K562 (cell line): ENCODE results near the gene ELOVL1. TPM values are rescaled to one million over a fixed set of nuclear protein-coding genes. Genes with fewer than 3 reads are reported as not detected.

ENCODE experiments used
- ATAC-seq: fragments of 200-7000 bp; cut with Tn5 transposase; 3 replicates; pipeline ENCODE4 v1.9.1; 2020; ENCODE audit warnings: moderate library complexity
- BruUV-seq: library from RNA; stranded (reverse); fragments of 400-500 nt; replicated peaks from 2 replicates; lab custom pipeline; 2021; lab: Mats Ljungman, UMichigan
- CTCF ChIA-PET: fragments of 300-600 bp; formaldehyde crosslinking; extraction: SDS; loops from one replicate; lab custom pipeline; 2021; ENCODE audit warnings: low intra/inter-chr PET ratio; lab: Yijun Ruan, JAX
- POLR2A ChIA-PET: fragments of 300-600, 350-650 bp; sonication (Branson Sonifier 250); formaldehyde crosslinking; extraction: SDS; loops from one replicate; lab custom pipeline; 2021; ENCODE audit warnings: antibody characterized with exemption, inconsistent platforms; lab: Yijun Ruan, JAX
- DNase-seq, 4 experiments: peaks; one replicate each; pipeline versions ENCODE4 v3.0.0 to v3.0.0-alpha.2; 2011 to 2018; ENCODE audit warnings: low spot score in 3 of 4, mixed read lengths in 3 of 4; ENCODE audit errors: extremely low read depth in 1 of 4
- FAIRE-seq: peaks from 2 replicates; lab custom pipeline; 2011; peaks lifted over from hg19 to GRCh38; lab: Jason Lieb, UNC
- H2AFZ ChIP-seq: 2 replicates; pipeline ENCODE4 v1.6.0; 2011; ENCODE audit warnings: low read depth, low read length, control low read depth, inconsistent platforms
- H3K27ac ChIP-seq: fragments of 200-600 bp; 3 replicates; pipeline ENCODE4 v1.8.0; 2011; ENCODE audit warnings: low read depth, mild to moderate bottlenecking, control low read depth, inconsistent platforms, low read length, moderate library complexity, mixed read lengths; ENCODE audit errors: extremely low read depth
- H3K27me3 ChIP-seq, 2 experiments: fragments of 300-600 bp in 1 of 2; 2 replicates in 1 of 2; 3 replicates in 1 of 2; pipeline versions ENCODE4 v1.6.0 to v1.8.0; 2011; ENCODE audit warnings: inconsistent platforms in 2 of 2, low read length in 2 of 2, mild to moderate bottlenecking in 1 of 2, mixed read lengths in 1 of 2, moderate library complexity in 1 of 2; ENCODE audit not compliant: control insufficient read depth in 2 of 2, insufficient read depth in 2 of 2
- H3K36me3 ChIP-seq: fragments of 300-600 bp; 3 replicates; pipeline ENCODE4 v1.8.0; 2011; ENCODE audit warnings: mild to moderate bottlenecking, low read length, inconsistent platforms; ENCODE audit not compliant: control insufficient read depth, insufficient read depth
- H3K4me1 ChIP-seq, 2 experiments: fragments of 200-600 bp in 1 of 2; replicated peaks in 1 of 2; 2 replicates in 1 of 2; 3 replicates in 1 of 2; pipeline versions ENCODE4 v1.5.1 to v1.8.0; 2011; ENCODE audit warnings: inconsistent platforms in 2 of 2, low read length in 2 of 2, mild to moderate bottlenecking in 1 of 2, mixed read lengths in 1 of 2, moderate library complexity in 1 of 2; ENCODE audit not compliant: control insufficient read depth in 2 of 2, insufficient read depth in 2 of 2
- H3K4me2 ChIP-seq: 2 replicates; pipeline ENCODE4 v1.6.1; 2011; ENCODE audit warnings: low read length, control low read depth, inconsistent platforms, mixed read lengths; ENCODE audit not compliant: insufficient read depth
- H3K4me3 ChIP-seq: fragments of 200-600 bp; sonication (generic), shearing (Covaris generic); 2 replicates; pipeline ENCODE4 v1.5.1; 2016; ENCODE audit warnings: control low read depth, inconsistent platforms
- H3K79me2 ChIP-seq: fragments of 200-600 bp; 3 replicates; pipeline ENCODE4 v1.8.0; 2011; ENCODE audit warnings: low read length, inconsistent platforms; ENCODE audit not compliant: control insufficient read depth, insufficient read depth
- H3K9ac ChIP-seq, 2 experiments: 2 replicates each; pipeline versions ENCODE4 v1.6.0 to v1.6.1; 2011; ENCODE audit warnings: low read depth in 2 of 2, low read length in 2 of 2, control low read depth in 1 of 2, inconsistent platforms in 1 of 2, mild to moderate bottlenecking in 1 of 2, mixed read lengths in 1 of 2; ENCODE audit not compliant: insufficient read depth in 1 of 2
- H3K9me1 ChIP-seq: one replicate; pipeline ENCODE4 v1.6.0; 2011; ENCODE audit warnings: inconsistent platforms, mild to moderate bottlenecking, low read length, moderate library complexity; ENCODE audit not compliant: control insufficient read depth, insufficient read depth
- H3K9me3 ChIP-seq: replicated peaks from 2 replicates; pipeline ENCODE4 v1.5.1; 2011; ENCODE audit warnings: low read depth, low read length, inconsistent platforms; ENCODE audit not compliant: control insufficient read depth, insufficient read depth
- H4K20me1 ChIP-seq: replicated peaks from 2 replicates; pipeline ENCODE4 v1.6.1; 2011; ENCODE audit warnings: low read length, inconsistent platforms, mixed read lengths; ENCODE audit not compliant: control insufficient read depth, insufficient read depth
- DPF2 ChIP-seq: fragments of 450-650 bp; IDR thresholded peaks from 2 replicates; pipeline ENCODE4 v1.6.1; 2016
- HOMEZ ChIP-seq: fragments of 250-450 bp; sonication (Bioruptor Pico); IDR thresholded peaks from 2 replicates; pipeline ENCODE4 v1.4.0; 2020; ENCODE audit warnings: mild to moderate bottlenecking, moderate library complexity
- ILF3 ChIP-seq: fragments of 450-650 bp; IDR thresholded peaks from 2 replicates; pipeline ENCODE4 v1.6.1; 2018; ENCODE audit warnings: antibody characterized with exemption, mild to moderate bottlenecking, moderate library complexity, borderline replicate concordance
- MED1 ChIP-seq: sonication (generic); formaldehyde crosslinking; IDR thresholded peaks from 2 replicates; pipeline ENCODE4 v1.8.1; 2023; ENCODE audit warnings: missing genetic modification reagents, borderline replicate concordance
- SRF ChIP-seq, 2 experiments: fragments of 250-450, 450-650 bp in 1 of 2; sonication (Bioruptor Pico) in 1 of 2; sonication (generic) in 1 of 2; formaldehyde crosslinking; IDR thresholded peaks; 2 replicates each; pipeline versions ENCODE4 v1.5.0 to v1.5.1; 2020 to 2022; ENCODE audit warnings: mild to moderate bottlenecking in 1 of 2, missing genetic modification reagents in 1 of 2
- THRB ChIP-seq: fragments of 450-650 bp; formaldehyde crosslinking; conservative IDR thresholded peaks from 2 replicates; pipeline ENCODE4 v1.4.0; 2022; ENCODE audit warnings: mild to moderate bottlenecking, missing genetic modification characterization
- ZNF41 ChIP-seq: fragments of 250-450 bp; sonication (Bioruptor Pico); conservative IDR thresholded peaks from 2 replicates; pipeline ENCODE4 v1.4.0; 2020; ENCODE audit warnings: mild to moderate bottlenecking
- WGBS: fragments of 100-300 bp; shearing (Covaris generic); methylation state at CpG from one replicate; pipeline ENCODE4 v1.1.6; 2016; ENCODE audit warnings: low coverage, mixed read lengths; ENCODE audit not compliant: insufficient coverage; ENCODE audit errors: missing lambda C conversion rate; 5-methylcytosine and 5-hydroxymethylcytosine counted together
- in situ Hi-C: fragments of 300-500 bp; cut with MboI; formaldehyde crosslinking; loops from 4 replicates; pipeline ENCODE4 v1.15.0; 2018; ENCODE audit warnings: inconsistent platforms, mixed read lengths
- intact Hi-C: fragments of 100-400 bp; cut with micrococcal nuclease; formaldehyde crosslinking; loops from 2 replicates; pipeline ENCODE4 v1.14.2; 2022
- polyA plus RNA-seq, 8 experiments: library from polyadenylated mRNA; depleted of rRNA in 4 of 8; stranded (reverse) in 5 of 8; unstranded in 3 of 8; fragments of >200 nt; fragmentation: Nextera tagmentation in 2 of 8; fragmentation: Illumina TruSeq in 1 of 8; extraction: Ambion mirVana in 2 of 8; extraction: Trizol in 1 of 8; gene quantifications; 2 replicates each; pipeline versions ENCODE4 v1.2.1 to v1.2.3, GENCODE V29; 2011 to 2014; ENCODE audit warnings: inconsistent platforms in 1 of 8, missing spikeins in 1 of 8
- total RNA-seq, 7 experiments: library from RNA; depleted of rRNA in 6 of 7; stranded (reverse); fragments of >200 nt in 6 of 7; fragmentation: Illumina TruSeq in 2 of 7; extraction: Trizol in 2 of 7; gene quantifications; 2 replicates each; pipeline versions ENCODE4 v1.2.1 to v1.2.3, GENCODE V29; 2011 to 2021; ENCODE audit warnings: low replicate concordance in 1 of 7
- TF ChIP-seq, protein P1 (sequence below): IDR thresholded peaks from 2 replicates; pipeline ENCODE4 v1.6.1; 2011; ENCODE audit warnings: borderline replicate concordance, low read depth, mild to moderate bottlenecking, moderate library complexity, low read length; ENCODE audit not compliant: insufficient read depth, poor library complexity, severe bottlenecking

The ELOVL1 gene
- total and polyA plus RNA-seq, 9 of the 15 experiments (the other 6 are each of a cell fraction or from before 2014, with no cell fraction given), result 51.0 to 157 (median 70.3) TPM

DNA sequence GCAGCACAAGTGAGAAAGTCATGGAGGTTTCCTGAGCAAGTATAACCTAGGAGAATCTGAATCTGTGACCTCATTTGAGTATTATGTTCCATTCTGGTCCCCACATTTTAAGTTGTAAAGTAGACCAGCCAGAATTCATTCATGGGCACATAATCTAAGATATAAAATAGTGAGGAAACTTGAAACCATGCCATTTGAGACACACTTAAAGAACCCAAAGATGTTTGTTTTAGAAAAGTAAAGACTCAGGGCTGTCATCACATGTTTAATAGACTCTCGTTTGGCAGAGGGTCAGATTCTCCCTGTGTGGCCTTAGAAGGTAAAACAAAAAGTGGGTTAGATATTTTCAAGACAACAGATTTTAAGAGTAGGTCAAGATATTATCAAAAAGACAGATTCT lies 28.2 kb upstream of the ELOVL1 start:
- in situ Hi-C loops, result no loop called here
- H3K79me2 ChIP-seq, result 0 out of 3 replicates have a peak, but pooled peaks cover 3% of the 10 kb centered on the region

GRCh38 chr1:43395523-43395922 lies 27.7 kb upstream of the ELOVL1 start:
- WGBS, result 69% methylated on average over 4 of the region's 4 CpGs
- DNase-seq, result no peak
- Histone ChIP-seq H4K20me1 (no peaks in the 10 kb centered on the region), H3K4me1 (peaks cover 0 to 3% of the 10 kb centered on the region in 2 experiments; a peak in 2 of 5 replicates), H3K79me2 (peaks cover 8% of the 10 kb centered on the region), H3K27me3 (no peaks in the 10 kb centered on the region), H2AFZ (no peak overlapping the region), H3K27ac (no peak overlapping the region), H3K36me3 (no peaks in the 10 kb centered on the region; the same call in 2 of the 3 replicates), H3K9me1 (no peaks in the 10 kb centered on the region), H3K4me3 (no peak overlapping the region), H3K4me2 (no peak overlapping the region), H3K9ac (no peak overlapping the region), H3K9me3 (no peaks in the 10 kb centered on the region)
- intact Hi-C loops (no loop called here), in situ Hi-C loops (no loop called here)
- CTCF ChIA-PET, result no interaction called here
- POLR2A ChIA-PET, result interaction anchor here (0.7 kb wide), 1 partner anchor 18 kb away, joined by 3 read pairs; no protein-coding TSS in a partner anchor
- no peak for ATAC-seq
- FAIRE-seq, result no peak
- no TSS peak for BruUV-seq
- TF ChIP-seq DPF2, result no peak
- TF ChIP-seq THRB (CRISPR knock-in tag), result no peak
- TF ChIP-seq, protein P1, sequence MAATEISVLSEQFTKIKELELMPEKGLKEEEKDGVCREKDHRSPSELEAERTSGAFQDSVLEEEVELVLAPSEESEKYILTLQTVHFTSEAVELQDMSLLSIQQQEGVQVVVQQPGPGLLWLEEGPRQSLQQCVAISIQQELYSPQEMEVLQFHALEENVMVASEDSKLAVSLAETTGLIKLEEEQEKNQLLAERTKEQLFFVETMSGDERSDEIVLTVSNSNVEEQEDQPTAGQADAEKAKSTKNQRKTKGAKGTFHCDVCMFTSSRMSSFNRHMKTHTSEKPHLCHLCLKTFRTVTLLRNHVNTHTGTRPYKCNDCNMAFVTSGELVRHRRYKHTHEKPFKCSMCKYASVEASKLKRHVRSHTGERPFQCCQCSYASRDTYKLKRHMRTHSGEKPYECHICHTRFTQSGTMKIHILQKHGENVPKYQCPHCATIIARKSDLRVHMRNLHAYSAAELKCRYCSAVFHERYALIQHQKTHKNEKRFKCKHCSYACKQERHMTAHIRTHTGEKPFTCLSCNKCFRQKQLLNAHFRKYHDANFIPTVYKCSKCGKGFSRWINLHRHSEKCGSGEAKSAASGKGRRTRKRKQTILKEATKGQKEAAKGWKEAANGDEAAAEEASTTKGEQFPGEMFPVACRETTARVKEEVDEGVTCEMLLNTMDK, result no peak
- TF ChIP-seq SRF (CRISPR knock-in tag; IDR thresholded peaks at IDR 0.05), result no peak
- no peak for TF ChIP-seq ZNF41 (CRISPR knock-in tag)
- no peak for TF ChIP-seq MED1 (CRISPR knock-in tag)
- TF ChIP-seq ILF3, result no peak

More for the DNA sequence above, 28.2 kb upstream of the ELOVL1 start:
- Histone ChIP-seq H3K9me1 (no peaks in the 10 kb centered on the region), H3K27me3 (no peaks in the 10 kb centered on the region), H3K4me3 (no peak overlapping the region), H3K27ac (no peak overlapping the region), H4K20me1 (no peaks in the 10 kb centered on the region), H3K4me1 (no peaks in the 10 kb centered on the region), H3K4me2 (no peak overlapping the region), H3K36me3 (no peaks in the 10 kb centered on the region; the same call in 2 of the 3 replicates), H3K9ac (no peak overlapping the region), H2AFZ (no peak overlapping the region), H3K9me3 (no peaks in the 10 kb centered on the region)
- WGBS, result 50% methylated on average over 1 of the region's 1 CpG
- no peak for TF ChIP-seq HOMEZ (CRISPR knock-in tag)
- no peak for FAIRE-seq
- ATAC-seq, result no peak
- ChIA-PET POLR2A (no interaction called here), CTCF (no interaction called here)
- DNase-seq, result no peak
- intact Hi-C loops, result no loop called here
- no TSS peak for BruUV-seq
